ENCODE data around the gene HTR1E. TPM values are rescaled to one million over a fixed set of nuclear protein-coding genes. Genes with fewer than 3 reads are reported as not detected.

HTR1E gene
- total RNA-seq, 1 donor from 2014 or later = not detected

GRCh38 chr6:86961455-86962200 is 24.3 kb downstream of the HTR1E start:
- DNase-seq (ENCODE audit: low read depth) (peak; percentile 54), FAIRE-seq (no peak)
- Mint-ChIP-seq H3K9me3 (ENCODE audit: unreplicated experiment) (no peaks in the 10 kb centered on the region), H3K4me3 (ENCODE audit: unreplicated experiment) (no peak overlapping the region), H3K27ac (ENCODE audit: unreplicated experiment) (no peak overlapping the region), H3K27me3 (ENCODE audit: low read depth, unreplicated experiment) (no peaks in the 10 kb centered on the region), H3K4me1 (ENCODE audit: low read depth, unreplicated experiment) (peaks cover 2% of the 10 kb centered on the region), H3K36me3 (ENCODE audit: low read depth, unreplicated experiment) (no peaks in the 10 kb centered on the region)
- H4K20me1 ChIP-seq (ENCODE audit: insufficient read depth, low read length) = no peaks in the 10 kb centered on the region
- no peak overlapping the region for H3K9ac ChIP-seq (ENCODE audit: low read length)
- no peak for TF ChIP-seq EZH2 (IDR thresholded peaks at IDR 0.05; ENCODE audit: insufficient read depth, low read length)
- TF ChIP-seq CTCF (IDR thresholded peaks at IDR 0.05; ENCODE audit: insufficient read depth, low read depth, low read length) = no peak
- H3K36me3 ChIP-seq (ENCODE audit: insufficient read depth, low read length) = no peaks in the 10 kb centered on the region
- H3K4me3 ChIP-seq (ENCODE audit: insufficient read depth, low read depth, low read length) = no peak overlapping the region
- no peaks in the 10 kb centered on the region for H3K4me1 ChIP-seq (ENCODE audit: insufficient read depth, low read length)
- no peaks in the 10 kb centered on the region for H3K9me3 ChIP-seq (ENCODE audit: insufficient read depth, low read depth, low read length)
- H3K27me3 ChIP-seq (ENCODE audit: insufficient read depth, low read length) = no peaks in the 10 kb centered on the region
- no peak overlapping the region for H3K4me2 ChIP-seq (ENCODE audit: low read length)
- no peaks in the 10 kb centered on the region for H3K79me2 ChIP-seq (ENCODE audit: insufficient read depth, low read length)
- H2AFZ ChIP-seq (ENCODE audit: low read depth, low read length) = no peak overlapping the region
- no peak overlapping the region for H3K27ac ChIP-seq (ENCODE audit: low read depth, low read length)

GRCh38 chr6:86963352-86963751 is 26.0 kb downstream of the HTR1E start:
- Mint-ChIP-seq H3K9me3 (ENCODE audit: unreplicated experiment) (no peaks in the 10 kb centered on the region), H3K27me3 (ENCODE audit: low read depth, unreplicated experiment) (no peaks in the 10 kb centered on the region), H3K4me1 (ENCODE audit: low read depth, unreplicated experiment) (peaks cover 2% of the 10 kb centered on the region), H3K27ac (ENCODE audit: unreplicated experiment) (no peak overlapping the region), H3K36me3 (ENCODE audit: low read depth, unreplicated experiment) (no peaks in the 10 kb centered on the region), H3K4me3 (ENCODE audit: unreplicated experiment) (no peak overlapping the region)
- H3K4me2 ChIP-seq (ENCODE audit: low read length) = no peak overlapping the region
- no peaks in the 10 kb centered on the region for H3K4me1 ChIP-seq (ENCODE audit: insufficient read depth, low read length)
- no peaks in the 10 kb centered on the region for H3K79me2 ChIP-seq (ENCODE audit: insufficient read depth, low read length)
- no peak for TF ChIP-seq CTCF (IDR thresholded peaks at IDR 0.05; ENCODE audit: insufficient read depth, low read depth, low read length)
- no peak for TF ChIP-seq EZH2 (IDR thresholded peaks at IDR 0.05; ENCODE audit: insufficient read depth, low read length)
- H3K36me3 ChIP-seq (ENCODE audit: insufficient read depth, low read length) = no peaks in the 10 kb centered on the region
- H4K20me1 ChIP-seq (ENCODE audit: insufficient read depth, low read length) = no peaks in the 10 kb centered on the region
- FAIRE-seq (no peak), DNase-seq (ENCODE audit: low read depth) (peak; percentile 3)
- H3K9ac ChIP-seq (ENCODE audit: low read length) = no peak overlapping the region
- H3K4me3 ChIP-seq (ENCODE audit: insufficient read depth, low read depth, low read length) = no peak overlapping the region
- H3K27ac ChIP-seq (ENCODE audit: low read depth, low read length) = no peak overlapping the region
- H3K27me3 ChIP-seq (ENCODE audit: insufficient read depth, low read length) = no peaks in the 10 kb centered on the region
- H2AFZ ChIP-seq (ENCODE audit: low read depth, low read length) = no peak overlapping the region
- H3K9me3 ChIP-seq (ENCODE audit: insufficient read depth, low read depth, low read length) = no peaks in the 10 kb centered on the region

GRCh38 chr6:86964029-86964579 is 26.8 kb downstream of the HTR1E start:
- no peak overlapping the region for H2AFZ ChIP-seq (ENCODE audit: low read depth, low read length)
- H3K9me3 Mint-ChIP-seq (ENCODE audit: unreplicated experiment) = no peaks in the 10 kb centered on the region
- no peaks in the 10 kb centered on the region for H3K79me2 ChIP-seq (ENCODE audit: insufficient read depth, low read length)
- H3K27me3 Mint-ChIP-seq (ENCODE audit: low read depth, unreplicated experiment) = no peaks in the 10 kb centered on the region
- H3K36me3 ChIP-seq (ENCODE audit: insufficient read depth, low read length) = no peaks in the 10 kb centered on the region
- H3K36me3 Mint-ChIP-seq (ENCODE audit: low read depth, unreplicated experiment) = no peaks in the 10 kb centered on the region
- no peak overlapping the region for H3K4me2 ChIP-seq (ENCODE audit: low read length)
- FAIRE-seq (no peak), DNase-seq (ENCODE audit: low read depth) (no peak)
- H3K9ac ChIP-seq (ENCODE audit: low read length) = no peak overlapping the region
- H4K20me1 ChIP-seq (ENCODE audit: insufficient read depth, low read length) = no peaks in the 10 kb centered on the region
- no peaks in the 10 kb centered on the region for H3K9me3 ChIP-seq (ENCODE audit: insufficient read depth, low read depth, low read length)
- TF ChIP-seq CTCF (IDR thresholded peaks at IDR 0.05; ENCODE audit: insufficient read depth, low read depth, low read length) = no peak
- no peak for TF ChIP-seq EZH2 (IDR thresholded peaks at IDR 0.05; ENCODE audit: insufficient read depth, low read length)
- peaks cover 2% of the 10 kb centered on the region for H3K4me1 Mint-ChIP-seq (ENCODE audit: low read depth, unreplicated experiment)
- no peak overlapping the region for H3K4me3 ChIP-seq (ENCODE audit: insufficient read depth, low read depth, low read length)
- H3K4me3 Mint-ChIP-seq (ENCODE audit: unreplicated experiment) = no peak overlapping the region
- H3K27me3 ChIP-seq (ENCODE audit: insufficient read depth, low read length) = no peaks in the 10 kb centered on the region
- no peak overlapping the region for H3K27ac Mint-ChIP-seq (ENCODE audit: unreplicated experiment)
- H3K4me1 ChIP-seq (ENCODE audit: insufficient read depth, low read length) = no peaks in the 10 kb centered on the region
- H3K27ac ChIP-seq (ENCODE audit: low read depth, low read length) = no peak overlapping the region

All from astrocyte (in vitro differentiated cells and primary cell).